ENCODE data around the gene BRD4. TPM values are rescaled to one million over a fixed set of nuclear protein-coding genes. Genes with fewer than 3 reads are reported as not detected.
A peak's percentile ranks its signal among the peaks of the same experiment; 100 is the strongest.

Gene BRD4
- total and polyA plus RNA-seq, 2 of the 13 experiments (the other 11 are each of a cell fraction or from before 2014, with no cell fraction given) = 10.5 to 11.4 TPM

DNA sequence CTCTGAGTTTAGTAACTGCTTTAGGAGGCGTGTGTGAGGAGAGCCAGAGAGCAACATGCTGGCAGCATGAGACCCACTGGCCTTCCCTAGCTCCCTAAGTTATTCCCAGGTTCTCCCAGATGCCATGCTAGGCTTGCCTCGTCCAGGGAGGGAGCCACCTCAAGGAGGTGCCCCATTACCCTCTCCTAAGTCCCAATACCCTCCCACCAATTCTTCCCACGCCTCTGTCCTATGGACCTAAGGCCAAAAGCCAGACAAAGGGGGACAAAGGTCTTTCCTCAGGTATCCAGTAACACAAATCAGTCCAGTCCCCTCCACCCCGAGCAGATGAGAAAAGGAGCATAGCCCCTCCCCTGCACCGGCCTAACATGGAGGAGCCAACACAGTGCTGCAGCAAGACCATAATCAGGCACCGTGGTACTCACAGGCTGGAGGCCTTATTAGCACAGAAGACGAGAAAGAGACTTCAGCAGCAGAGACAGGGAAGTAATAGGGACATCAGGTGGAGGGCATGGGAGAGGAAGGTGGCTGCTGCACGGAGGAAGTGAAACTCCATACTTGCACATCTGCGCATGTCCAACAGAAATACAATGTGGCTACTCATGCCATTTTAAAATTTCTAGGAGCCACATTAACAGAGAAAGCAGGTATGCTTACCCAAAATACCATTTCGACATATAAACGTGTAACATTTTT, 46.3 kb downstream of the BRD4 start:
- in situ Hi-C loops (cut with HindIII; ENCODE audit: extremely low pct_ligation_motif_present, low pct_unique_long_range_greater_than_20kb) (no loop called here), intact Hi-C loops (cut with micrococcal nuclease; ENCODE audit: unreplicated experiment) (loop anchor here (10.0 kb wide), 1 partner anchor 89 kb away; the partner anchor contains the start of gene AKAP8)
- Histone ChIP-seq H3K36me3 (replicated peaks in 1 of 2; ENCODE audit: control insufficient read depth in 1 of 2, insufficient read depth in 2 of 2, low read length in 2 of 2) (no peaks in the 10 kb centered on the region; a peak in 2 of 5 replicates), H3K4me1 (ENCODE audit: insufficient read depth, low read length) (peaks cover 97% of the 10 kb centered on the region), H3K4me2 (ENCODE audit: low read depth, low read length) (no peak overlapping the region), H3K27ac (ENCODE audit: extremely low read length, insufficient read depth, low read length) (no peak overlapping the region), H2AFZ (ENCODE audit: low read length) (no peak overlapping the region), H3K9ac (ENCODE audit: insufficient read depth, low read depth, low read length) (no peak overlapping the region), H4K20me1 (ENCODE audit: insufficient read depth, low read length) (peaks cover 91% of the 10 kb centered on the region), H3K9me3 (ENCODE audit: low read length) (no peaks in the 10 kb centered on the region), H3K27me3 (ENCODE audit: control insufficient read depth in 1 of 2, insufficient read depth in 2 of 2, low read length in 2 of 2) (no peaks in the 10 kb centered on the region), H3K79me2 (ENCODE audit: insufficient read depth, low read length) (peaks cover 100% of the 10 kb centered on the region), H3K4me3 (replicated peaks in 1 of 3; ENCODE audit: insufficient read depth in 1 of 3, low read depth in 2 of 3, low read length in 3 of 3) (no peak overlapping the region)
- ATAC-seq (no peak), DNase-seq (ENCODE audit: low spot score) (no peak), FAIRE-seq (no peak)
- POLR2A ChIA-PET = no interaction called here
- TF ChIP-seq, protein P1, sequence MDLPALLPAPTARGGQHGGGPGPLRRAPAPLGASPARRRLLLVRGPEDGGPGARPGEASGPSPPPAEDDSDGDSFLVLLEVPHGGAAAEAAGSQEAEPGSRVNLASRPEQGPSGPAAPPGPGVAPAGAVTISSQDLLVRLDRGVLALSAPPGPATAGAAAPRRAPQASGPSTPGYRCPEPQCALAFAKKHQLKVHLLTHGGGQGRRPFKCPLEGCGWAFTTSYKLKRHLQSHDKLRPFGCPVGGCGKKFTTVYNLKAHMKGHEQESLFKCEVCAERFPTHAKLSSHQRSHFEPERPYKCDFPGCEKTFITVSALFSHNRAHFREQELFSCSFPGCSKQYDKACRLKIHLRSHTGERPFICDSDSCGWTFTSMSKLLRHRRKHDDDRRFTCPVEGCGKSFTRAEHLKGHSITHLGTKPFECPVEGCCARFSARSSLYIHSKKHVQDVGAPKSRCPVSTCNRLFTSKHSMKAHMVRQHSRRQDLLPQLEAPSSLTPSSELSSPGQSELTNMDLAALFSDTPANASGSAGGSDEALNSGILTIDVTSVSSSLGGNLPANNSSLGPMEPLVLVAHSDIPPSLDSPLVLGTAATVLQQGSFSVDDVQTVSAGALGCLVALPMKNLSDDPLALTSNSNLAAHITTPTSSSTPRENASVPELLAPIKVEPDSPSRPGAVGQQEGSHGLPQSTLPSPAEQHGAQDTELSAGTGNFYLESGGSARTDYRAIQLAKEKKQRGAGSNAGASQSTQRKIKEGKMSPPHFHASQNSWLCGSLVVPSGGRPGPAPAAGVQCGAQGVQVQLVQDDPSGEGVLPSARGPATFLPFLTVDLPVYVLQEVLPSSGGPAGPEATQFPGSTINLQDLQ (CRISPR knock-in tag; IDR thresholded peaks at IDR 0.05) = 0 out of 2 replicates have a peak, but pooled peaks have one; percentile 33
- TF ChIP-seq HNF4A (CRISPR knock-in tag; IDR thresholded peaks at IDR 0.05) = peak; percentile 41
- TF ChIP-seq SNRNP70 (IDR thresholded peaks at IDR 0.05; ENCODE audit: low read depth, low read length) = no peak
- peak; percentile 67 for TF ChIP-seq RBM22 (optimal IDR thresholded peaks at IDR 0.05; ENCODE audit: low read length)
- BruUV-seq (replicated peaks) = no TSS peak
- CTCF ChIA-PET (ENCODE audit: low intra/inter-chr PET ratio, low total read pairs) = no interaction called here
- WGBS (ENCODE audit: low lambda C conversion rate) = 82% methylated on average over 11 of the region's 11 CpGs
